ENCODE measurements around the gene MEIOC.
"Not testable (repeated sequence)": the region's sequence is repeated elsewhere in the genome, so short reads cannot be mapped to it uniquely, and the experiment has no call there.

MEIOC gene

DNA sequence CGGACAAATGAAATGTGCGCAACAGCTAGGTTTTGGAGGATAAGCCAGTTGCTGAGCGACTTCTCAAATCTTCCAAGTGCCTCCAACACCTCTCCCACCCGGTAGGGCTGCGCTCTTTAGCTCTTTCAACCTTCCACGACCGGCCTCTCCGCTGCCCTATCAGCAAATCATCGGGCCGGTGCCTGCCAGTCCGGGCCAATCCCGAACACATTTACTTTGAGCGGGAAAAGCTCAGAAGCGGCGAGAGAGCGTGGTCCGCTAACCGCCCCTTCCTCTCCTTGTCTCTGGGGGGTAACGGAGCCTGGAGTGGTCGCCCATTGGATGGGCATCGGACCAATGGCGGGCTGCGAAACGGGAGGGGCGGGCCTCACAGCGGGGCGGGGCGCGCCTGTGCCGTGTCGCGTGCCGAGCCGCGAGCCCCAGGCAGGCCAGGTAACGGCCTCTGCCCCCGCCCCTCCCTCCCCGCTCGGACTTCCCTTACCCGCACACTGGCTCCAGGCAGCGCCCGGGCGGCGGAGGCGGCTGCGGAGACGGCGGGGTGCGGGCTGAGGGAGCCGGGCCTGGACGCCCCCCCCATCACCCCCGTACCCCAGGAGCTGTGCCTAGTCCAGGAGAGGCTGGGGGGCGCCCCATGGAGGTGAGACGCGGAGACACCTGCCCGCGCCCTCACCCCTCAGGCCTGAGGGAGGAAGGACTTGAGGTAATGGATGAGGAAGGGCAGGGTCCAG is at the start of gene MEIOC:
Gene MEIOC (plus strand): TSS at position 486 of the 728 bp plus-strand sequence. CDS start 146 bp downstream, at position 632.
- DNase-seq: peak; percentile 82

DNA sequence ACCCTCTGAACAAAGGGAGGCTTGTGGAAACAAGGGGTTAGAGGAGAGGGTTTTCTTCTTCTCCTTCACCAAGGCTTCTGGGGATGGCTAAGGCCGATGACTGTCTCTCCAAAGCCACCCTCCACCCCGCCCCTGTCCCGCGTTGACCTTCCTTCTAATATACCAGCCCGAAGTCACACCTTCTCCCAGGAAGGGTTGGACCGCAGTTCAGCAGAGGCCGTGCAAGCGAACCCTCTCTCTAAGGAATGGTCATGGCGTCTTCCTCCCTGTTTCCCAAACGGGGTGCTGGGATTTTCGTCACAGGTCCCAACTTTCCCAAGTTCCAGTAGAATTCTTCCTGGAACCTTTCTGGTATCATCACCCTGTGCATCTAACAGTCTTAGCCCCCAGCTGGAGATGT is 49.6 kb upstream of the MEIOC start:
- no peak for DNase-seq

- DNase-seq: no peak
These were observed 48.2 kb upstream of the MEIOC start for GRCh38 chr17:44607836-44608690.

- DNase-seq: no peak
These were observed 47.4 kb upstream of the MEIOC start for GRCh38 chr17:44608727-44609435.

DNA sequence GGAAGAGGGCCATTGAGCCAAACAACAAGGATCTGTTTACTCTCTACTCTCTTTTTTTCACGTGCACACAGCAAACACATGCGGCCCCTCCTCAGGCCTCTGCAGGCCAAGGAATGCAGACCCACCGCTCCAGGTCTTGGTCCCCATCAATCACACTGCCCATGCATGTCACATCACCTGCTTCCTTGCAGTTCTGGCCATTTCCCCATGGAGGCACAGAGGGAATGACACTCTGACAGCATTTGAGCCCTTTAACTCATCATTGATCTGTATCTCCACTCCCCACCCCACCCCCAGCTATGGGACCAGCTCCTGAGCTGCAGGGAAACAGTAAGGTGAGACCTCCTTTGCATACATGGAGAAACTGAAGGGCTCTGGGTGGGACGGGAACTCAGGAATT is 45.9 kb upstream of the MEIOC start:
- no peak for DNase-seq

DNA sequence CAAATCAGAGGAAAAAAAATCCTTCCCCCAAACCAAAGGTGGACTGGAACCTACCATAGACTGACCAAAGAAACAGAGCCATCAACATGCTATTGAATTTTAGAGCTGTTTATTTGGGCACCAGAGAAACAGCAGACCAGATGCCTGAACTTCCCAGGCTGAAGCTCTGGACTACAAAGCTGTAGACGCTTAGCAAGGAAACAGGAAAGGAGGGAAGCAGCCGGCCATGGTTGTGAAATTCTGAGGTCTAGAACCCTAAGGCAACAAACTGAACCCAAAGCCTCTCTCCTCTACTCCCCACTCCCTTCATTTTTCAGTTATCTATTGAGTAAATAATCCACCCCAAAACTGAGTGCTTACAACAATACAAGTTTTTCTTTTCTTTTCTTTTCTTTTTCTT is 45.4 kb upstream of the MEIOC start:
- DNase-seq: peak; percentile 78

DNA sequence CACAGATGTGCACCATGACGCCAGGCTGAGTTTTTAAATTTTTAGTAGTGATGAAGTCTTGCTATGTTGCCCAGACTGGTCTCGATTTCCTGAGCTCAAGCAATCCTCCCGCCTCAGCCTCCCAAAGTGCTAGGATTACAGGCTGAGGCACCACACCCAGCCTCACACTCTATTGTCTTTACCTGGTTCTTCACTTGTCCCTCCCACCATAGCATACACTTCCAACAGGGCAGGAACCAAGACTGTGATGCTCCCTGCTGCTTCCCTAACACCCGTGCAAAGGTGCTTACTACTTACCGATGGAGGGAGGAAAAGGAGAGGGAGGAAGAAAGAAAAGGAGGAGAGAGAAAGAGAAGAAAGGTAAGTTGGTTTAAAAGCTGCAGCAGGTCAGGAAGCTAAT is 41.4 kb upstream of the MEIOC start:
- DNase-seq: no peak

GRCh38 chr17:44618652-44619051 is 37.6 kb upstream of the MEIOC start:
- not testable (repeated sequence) for DNase-seq

DNA sequence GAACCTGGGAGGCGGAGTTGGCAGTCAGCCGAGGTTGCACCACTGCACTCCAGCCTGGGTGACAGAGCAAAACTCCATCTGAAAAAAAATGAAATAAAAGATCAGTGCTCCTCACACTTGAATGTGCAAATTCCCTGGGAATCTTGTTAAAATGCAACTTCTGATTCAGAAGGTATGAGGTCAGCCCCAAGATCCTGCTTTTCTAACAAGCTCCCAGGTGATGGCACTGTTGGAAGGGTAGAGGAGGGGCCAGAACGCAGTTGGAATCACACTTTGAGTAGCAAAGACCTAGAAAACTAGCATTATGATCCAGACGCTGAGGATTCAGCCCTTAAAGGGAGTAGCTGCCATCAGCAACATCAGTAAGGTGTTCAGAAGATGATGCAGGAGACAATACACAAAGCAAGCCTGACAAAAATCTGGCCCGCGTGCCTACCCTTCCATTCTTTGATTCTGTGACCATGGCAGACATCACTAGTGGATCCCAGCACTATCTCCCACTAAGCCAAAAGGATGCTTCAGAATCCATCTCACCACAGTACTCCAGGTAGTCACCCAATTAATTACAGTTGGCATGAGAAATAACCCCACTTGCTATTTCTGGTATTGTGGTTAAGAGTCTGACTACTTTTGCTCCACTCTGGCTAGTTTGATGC is 33.1 kb upstream of the MEIOC start:
- DNase-seq: no peak

DNA sequence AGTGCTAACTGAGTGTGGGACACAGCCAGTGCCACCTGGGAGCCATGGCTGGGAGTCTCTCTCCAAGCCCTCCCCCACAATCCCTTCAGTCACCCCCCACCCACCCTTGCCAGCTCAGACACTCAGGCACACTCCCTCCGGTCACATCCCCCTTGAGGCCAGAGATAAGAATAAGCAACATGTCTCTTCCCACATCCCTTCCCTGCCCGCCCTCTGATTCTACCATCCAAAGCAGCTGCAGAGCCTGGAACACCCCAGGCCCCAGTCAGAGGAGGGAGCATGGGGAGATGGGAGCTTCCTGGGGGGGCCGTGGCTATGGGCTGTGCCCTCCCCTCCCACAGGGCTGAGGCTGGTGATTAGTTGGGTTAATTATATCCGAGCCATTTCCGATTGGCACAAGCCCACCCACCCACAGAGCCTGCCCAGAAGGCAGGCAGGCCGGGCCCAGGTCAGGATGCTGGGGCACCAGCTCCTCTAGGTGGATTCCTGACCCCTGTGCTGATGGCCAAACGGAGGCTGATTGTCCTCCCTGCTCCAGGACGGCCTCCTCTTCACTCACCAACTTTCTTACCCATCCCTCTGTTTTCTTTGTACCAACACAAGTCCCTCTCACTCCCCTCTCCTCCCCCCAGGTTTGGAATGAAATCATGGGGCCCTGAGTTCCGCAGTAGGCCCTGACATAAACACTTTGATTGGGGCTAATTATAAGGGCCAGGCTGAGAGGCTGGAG is 28.6 kb upstream of the MEIOC start:
- no peak for DNase-seq

GRCh38 chr17:44628243-44629188 is 27.8 kb upstream of the MEIOC start:
- peak; percentile 63 for DNase-seq

DNA sequence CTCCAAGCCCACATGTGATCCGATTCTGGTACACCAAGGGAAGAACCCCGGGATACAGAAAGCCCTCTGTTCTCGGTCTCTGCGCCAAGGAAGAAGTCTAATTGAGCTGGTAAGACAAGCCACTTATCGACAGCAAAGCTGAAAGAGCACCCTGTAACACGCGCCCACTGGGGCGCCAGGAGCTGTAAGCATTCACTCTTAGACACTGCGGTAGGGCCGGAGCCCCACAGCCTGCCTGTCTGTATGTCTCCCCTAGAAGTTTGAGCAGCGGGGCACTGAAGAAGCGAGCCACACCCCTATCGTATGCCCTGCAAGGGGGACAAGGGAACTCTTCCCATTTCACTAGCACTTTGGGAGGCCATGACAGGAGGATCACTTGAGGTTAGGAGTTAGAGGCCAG is 27.0 kb upstream of the MEIOC start:
- DNase-seq: no peak

DNA sequence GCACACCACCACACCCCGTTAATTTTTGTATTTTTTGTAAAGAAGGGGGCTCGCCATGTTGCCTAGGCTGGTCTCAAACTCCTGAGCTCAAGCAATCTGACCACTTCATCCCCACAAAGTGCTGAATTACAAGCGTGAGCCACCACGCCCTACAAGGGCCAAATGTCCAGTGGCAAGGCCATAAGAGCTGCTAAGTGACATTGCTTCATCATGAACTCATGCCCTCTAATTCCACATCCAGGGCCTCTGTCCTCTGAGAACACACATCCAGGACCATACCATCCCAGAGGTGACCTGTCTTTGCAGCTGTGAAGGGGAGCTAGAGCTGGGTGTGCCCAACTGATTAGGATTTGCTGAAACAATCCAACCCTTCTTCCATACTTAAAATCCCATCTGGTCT is 25.6 kb upstream of the MEIOC start:
- no peak for DNase-seq

DNA sequence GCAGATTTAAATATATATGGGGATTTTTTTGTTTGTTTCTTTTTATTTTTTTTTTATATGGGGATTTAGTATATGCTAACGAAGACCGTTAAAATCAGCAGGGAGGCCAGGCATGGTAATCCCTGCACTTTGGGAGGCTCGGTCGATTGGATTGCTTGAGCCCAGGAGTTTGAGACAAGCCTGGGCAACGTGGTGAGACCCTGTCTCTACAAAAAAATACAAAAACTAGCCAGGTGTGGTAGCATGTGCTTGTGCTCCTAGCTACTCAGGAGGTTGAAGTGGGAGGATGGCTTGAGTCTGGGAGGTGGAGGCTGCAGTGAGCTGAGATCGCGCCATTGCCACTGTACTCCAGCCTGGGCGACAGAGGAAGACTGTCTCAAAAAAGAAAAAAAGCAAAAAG is 22.3 kb upstream of the MEIOC start:
- no peak for DNase-seq

DNA sequence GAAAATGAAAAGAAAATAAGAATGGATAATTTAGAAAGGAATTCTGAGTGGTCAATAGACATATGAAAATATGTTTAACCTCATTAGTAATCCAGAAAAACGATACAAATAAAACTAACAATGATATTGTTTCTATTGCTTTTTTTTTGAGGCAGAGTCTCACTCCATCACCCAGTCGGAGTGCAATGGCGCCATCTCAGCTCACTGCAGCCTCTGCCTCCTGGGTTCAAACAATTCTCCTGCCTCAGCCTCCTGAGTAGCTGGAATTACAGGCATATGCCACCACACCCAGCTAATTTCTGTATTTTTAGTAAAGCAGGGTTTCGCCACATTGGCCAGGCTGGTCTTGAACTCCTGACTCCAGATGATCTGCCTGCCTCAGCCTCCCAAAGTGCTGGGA is 21.9 kb upstream of the MEIOC start:
- not testable (repeated sequence) for DNase-seq

GRCh38 chr17:44636562-44636961 is 19.7 kb upstream of the MEIOC start:
- peak; percentile 72 for DNase-seq

DNA sequence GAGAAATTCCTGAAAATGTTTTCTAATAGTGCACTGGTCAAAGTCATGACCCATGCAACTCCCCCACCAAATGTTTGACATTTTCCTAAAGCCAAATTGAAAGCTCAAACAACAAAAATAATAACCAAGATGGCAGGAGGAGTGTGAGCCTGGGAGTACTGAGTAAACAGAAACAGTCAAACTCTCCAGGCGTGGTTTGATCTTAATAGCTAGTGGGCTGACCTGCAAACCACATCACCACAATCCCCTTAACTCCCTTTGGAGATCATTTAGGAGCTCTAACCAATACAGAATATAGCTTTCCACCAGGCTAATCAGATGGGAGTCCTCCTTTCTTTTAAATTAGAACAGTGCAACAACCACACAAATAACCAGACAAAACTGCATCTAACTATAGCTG is 19.2 kb upstream of the MEIOC start:
- DNase-seq: no peak

DNA sequence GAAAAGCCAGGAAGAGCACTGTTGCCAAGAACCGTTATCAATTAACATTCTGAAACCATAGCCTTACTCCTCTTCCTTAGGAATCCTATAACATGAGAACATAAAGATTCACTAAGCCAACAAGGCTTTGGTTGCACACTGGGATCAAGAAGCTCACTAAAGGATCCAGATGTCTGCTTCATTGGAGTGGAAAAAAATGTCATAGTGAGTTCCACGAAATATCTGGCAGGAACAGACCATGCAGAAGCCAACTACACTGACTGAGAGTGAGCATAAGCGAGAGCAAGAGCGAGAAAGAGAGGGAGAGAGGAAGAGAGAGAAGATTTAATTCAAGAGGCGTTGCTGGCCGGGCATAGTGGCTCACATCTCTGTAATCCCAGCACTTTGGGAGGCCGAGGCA is 13.4 kb upstream of the MEIOC start:
- no peak for DNase-seq

GRCh38 chr17:44645341-44645740 is 10.9 kb upstream of the MEIOC start:
- no peak for DNase-seq

DNA sequence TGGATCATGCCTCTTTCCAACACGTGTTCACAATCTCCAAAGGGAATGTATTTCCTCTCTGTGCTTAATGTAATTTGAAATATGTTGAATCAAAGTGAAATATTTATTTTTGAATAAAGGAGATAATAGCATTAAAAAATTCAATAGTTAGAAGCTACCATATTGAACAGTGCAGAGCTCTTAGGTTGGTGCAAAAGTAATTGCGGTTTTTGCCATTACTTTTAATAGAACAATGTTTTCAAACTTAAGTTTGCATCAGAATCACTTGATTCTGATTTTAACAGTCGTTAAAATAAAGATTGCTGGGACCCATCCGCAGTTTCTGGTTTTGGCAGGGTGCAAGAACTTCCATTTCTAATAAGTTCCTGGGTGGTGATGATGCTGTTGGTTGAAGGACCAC is 10.0 kb upstream of the MEIOC start:
- DNase-seq: no peak

DNA sequence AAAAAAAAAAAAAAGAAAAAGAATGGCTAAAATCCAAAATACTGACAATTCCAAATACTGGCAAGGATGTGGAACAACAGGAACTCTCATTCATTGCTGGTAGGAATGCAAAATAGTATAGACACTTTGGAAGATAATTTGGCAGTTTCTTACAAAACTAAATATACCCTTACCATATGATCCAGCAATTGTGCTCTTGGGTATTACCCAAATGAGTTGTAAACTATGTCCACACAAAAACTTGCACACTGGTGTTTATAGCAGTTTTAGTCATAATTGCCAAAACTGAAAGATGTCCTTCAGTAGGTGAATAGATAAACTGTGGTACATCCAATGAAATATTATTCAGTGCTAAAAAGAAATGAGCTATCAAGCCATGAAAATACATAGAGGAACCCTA is 8.5 kb upstream of the MEIOC start:
- no peak for DNase-seq

All from hematopoietic multipotent progenitor cell treated with erythropoietin and hydrocortisone succinate and interleukin-3 and kit ligand, for 4 days (in vitro differentiated cells).